WTC11 (cell line): ENCODE results near the gene SNX5. TPM values are rescaled to one million over a fixed set of nuclear protein-coding genes. Genes with fewer than 3 reads are reported as not detected.

ENCODE experiments used
- ATAC-seq: fragments of 200-7000 bp; cut with Tn5 transposase; 2 replicates; pipeline ENCODE4 v1.10.0; 2021; ENCODE audit warnings: mild to moderate bottlenecking, moderate library complexity
- CTCF ChIA-PET: fragments of 300-600 bp; sonication (Branson Sonifier 250); formaldehyde crosslinking; loops from one replicate; lab custom pipeline; 2021; ENCODE audit warnings: antibody characterized with exemption; lab: Charles Lee
- POLR2A ChIA-PET: fragments of 350-600 bp; sonication (Branson Sonifier 250); formaldehyde crosslinking; loops from one replicate; lab custom pipeline; 2021; ENCODE audit warnings: antibody characterized with exemption; lab: Charles Lee
- DNase-seq: peaks from one replicate; pipeline ENCODE4 v3.0.0; 2021; ENCODE audit warnings: low spot score
- H3K27ac Mint-ChIP-seq: 2 replicates; pipeline ENCODE4 v1.8.0; 2021; ENCODE audit warnings: mixed read lengths
- H3K27me3 Mint-ChIP-seq: 2 replicates; pipeline ENCODE4 v1.8.0; 2021; ENCODE audit warnings: low read depth, mild to moderate bottlenecking, moderate library complexity, mixed read lengths
- H3K36me3 Mint-ChIP-seq: 2 replicates; pipeline ENCODE4 v1.8.0; 2021; ENCODE audit warnings: mixed read lengths
- H3K4me1 Mint-ChIP-seq: 2 replicates; pipeline ENCODE4 v1.8.0; 2022; ENCODE audit warnings: mixed read lengths
- H3K4me3 Mint-ChIP-seq: 2 replicates; pipeline ENCODE4 v1.8.0; 2021; ENCODE audit warnings: mild to moderate bottlenecking, moderate library complexity, mixed read lengths
- H3K9me3 Mint-ChIP-seq: 2 replicates; pipeline ENCODE4 v1.8.0; 2021; ENCODE audit warnings: mixed read lengths
- CREM ChIP-seq: sonication (generic); formaldehyde crosslinking; IDR thresholded peaks from 2 replicates; pipeline ENCODE4 v1.8.1; 2022; ENCODE audit warnings: mild to moderate bottlenecking, missing genetic modification reagents, moderate library complexity
- ELF4 ChIP-seq: sonication (generic); formaldehyde crosslinking; IDR thresholded peaks from 2 replicates; pipeline ENCODE4 v1.8.1; 2022; ENCODE audit warnings: low read depth, mild to moderate bottlenecking, moderate library complexity, missing genetic modification reagents
- ETV6 ChIP-seq: sonication (generic); formaldehyde crosslinking; IDR thresholded peaks from 2 replicates; pipeline ENCODE4 v1.8.1; 2022; ENCODE audit warnings: mild to moderate bottlenecking, missing genetic modification reagents
- FOXK1 ChIP-seq: sonication (generic); formaldehyde crosslinking; IDR thresholded peaks from 2 replicates; pipeline ENCODE4 v1.8.0; 2022; ENCODE audit warnings: mild to moderate bottlenecking, moderate library complexity, missing genetic modification reagents
- FOXP1 ChIP-seq: sonication (generic); formaldehyde crosslinking; IDR thresholded peaks from 2 replicates; pipeline ENCODE4 v1.8.0; 2022; ENCODE audit warnings: missing genetic modification reagents, mild to moderate bottlenecking, moderate library complexity, borderline replicate concordance
- GTF2I ChIP-seq: fragments of 250-450 bp; sonication (Bioruptor Pico); conservative IDR thresholded peaks from 2 replicates; pipeline ENCODE4 v1.4.0; 2021; ENCODE audit warnings: mild to moderate bottlenecking
- HMGA2 ChIP-seq: fragments of 250-450 bp; sonication (Bioruptor Pico); IDR thresholded peaks from 2 replicates; pipeline ENCODE4 v1.4.0; 2021; ENCODE audit warnings: mild to moderate bottlenecking, moderate library complexity
- KAT7 ChIP-seq: sonication (generic); formaldehyde crosslinking; IDR thresholded peaks from 2 replicates; pipeline ENCODE4 v1.8.1; 2023; ENCODE audit warnings: missing genetic modification reagents, mild to moderate bottlenecking, borderline replicate concordance
- NR1H2 ChIP-seq: sonication (generic); formaldehyde crosslinking; IDR thresholded peaks from 2 replicates; pipeline ENCODE4 v1.9.0; 2021; ENCODE audit warnings: mild to moderate bottlenecking, moderate library complexity, missing genetic modification reagents
- NR3C1 ChIP-seq: sonication (generic); formaldehyde crosslinking; conservative IDR thresholded peaks from 2 replicates; pipeline ENCODE4 v1.8.1; 2023; ENCODE audit warnings: low read depth, mild to moderate bottlenecking, missing genetic modification reagents
- PRRX2 ChIP-seq: fragments of 250-450 bp; sonication (Bioruptor Pico); IDR thresholded peaks from 2 replicates; pipeline ENCODE4 v1.8.0; 2021; ENCODE audit warnings: mild to moderate bottlenecking
- RORB ChIP-seq: fragments of 250-450 bp; sonication (Bioruptor Pico); IDR thresholded peaks from 2 replicates; pipeline ENCODE4 v1.9.0; 2021; ENCODE audit warnings: mild to moderate bottlenecking
- SMAD4 ChIP-seq: sonication (generic); formaldehyde crosslinking; IDR thresholded peaks from 2 replicates; pipeline ENCODE4 v1.8.0; 2022; ENCODE audit warnings: mild to moderate bottlenecking, missing genetic modification reagents
- SOX15 ChIP-seq: fragments of 250-450 bp; sonication (Bioruptor Pico); IDR thresholded peaks from 2 replicates; pipeline ENCODE4 v1.9.0; 2021; ENCODE audit warnings: mild to moderate bottlenecking
- ZNF121 ChIP-seq: sonication (generic); formaldehyde crosslinking; IDR thresholded peaks from 2 replicates; pipeline ENCODE4 v1.8.0; 2023; ENCODE audit warnings: missing genetic modification reagents
- ZNF138 ChIP-seq: sonication (generic); formaldehyde crosslinking; conservative IDR thresholded peaks from 2 replicates; pipeline ENCODE4 v1.8.1; 2022; ENCODE audit warnings: mild to moderate bottlenecking, moderate library complexity, missing genetic modification reagents
- ZNF219 ChIP-seq: sonication (generic); formaldehyde crosslinking; IDR thresholded peaks from 2 replicates; pipeline ENCODE4 v1.8.0; 2023; ENCODE audit warnings: missing genetic modification reagents, mild to moderate bottlenecking, borderline replicate concordance
- ZNF396 ChIP-seq: fragments of 250-450 bp; sonication (Bioruptor Pico); IDR thresholded peaks from 2 replicates; pipeline ENCODE4 v1.8.0; 2021; ENCODE audit warnings: mild to moderate bottlenecking, moderate library complexity, borderline replicate concordance
- ZNF423 ChIP-seq: fragments of 250-450 bp; sonication (Bioruptor Pico); IDR thresholded peaks from 2 replicates; pipeline ENCODE4 v2.1.2; 2022; ENCODE audit warnings: mild to moderate bottlenecking, moderate library complexity
- total RNA-seq: library from RNA; stranded (reverse); gene quantifications from 3 replicates; pipeline ENCODE4 v1.2.3, GENCODE V29; 2021
- TF ChIP-seq, protein P1 (sequence below): sonication (generic); formaldehyde crosslinking; IDR thresholded peaks from 2 replicates; pipeline ENCODE4 v1.8.0; 2023; ENCODE audit warnings: missing genetic modification reagents
- TF ChIP-seq, protein P2 (sequence below): fragments of 250-450 bp; sonication (Bioruptor Pico); IDR thresholded peaks from 2 replicates; pipeline ENCODE4 v1.9.0; 2021; ENCODE audit warnings: moderate library complexity, mild to moderate bottlenecking, inconsistent platforms, borderline replicate concordance
- TF ChIP-seq, protein P3 (sequence below): sonication (generic); formaldehyde crosslinking; IDR thresholded peaks from 2 replicates; pipeline ENCODE4 v1.8.0; 2022; ENCODE audit warnings: missing genetic modification reagents
- TF ChIP-seq, protein P4 (sequence below): sonication (generic); formaldehyde crosslinking; IDR thresholded peaks from 2 replicates; pipeline ENCODE4 v1.8.0; 2022; ENCODE audit warnings: mild to moderate bottlenecking, missing genetic modification reagents
- TF ChIP-seq, protein P5 (sequence below): sonication (generic); formaldehyde crosslinking; IDR thresholded peaks from 2 replicates; pipeline ENCODE4 v1.8.0; 2022; ENCODE audit warnings: mild to moderate bottlenecking, missing genetic modification reagents
- TF ChIP-seq, protein P6 (sequence below): sonication (generic); formaldehyde crosslinking; IDR thresholded peaks from 2 replicates; pipeline ENCODE4 v1.8.1; 2023; ENCODE audit warnings: mild to moderate bottlenecking, moderate library complexity, missing genetic modification reagents
- TF ChIP-seq, protein P7 (sequence below): fragments of 250-450 bp; sonication (Bioruptor Pico); IDR thresholded peaks from 2 replicates; pipeline ENCODE4 v1.9.0; 2021; ENCODE audit warnings: mild to moderate bottlenecking
- TF ChIP-seq, protein P8 (sequence below): fragments of 250-450 bp; sonication (Bioruptor Pico); conservative IDR thresholded peaks from 2 replicates; pipeline ENCODE4 v1.9.0; 2021; ENCODE audit warnings: mild to moderate bottlenecking

SNX5 gene
- total RNA-seq, 1 experiment from 2014 or later = 192 TPM

DNA sequence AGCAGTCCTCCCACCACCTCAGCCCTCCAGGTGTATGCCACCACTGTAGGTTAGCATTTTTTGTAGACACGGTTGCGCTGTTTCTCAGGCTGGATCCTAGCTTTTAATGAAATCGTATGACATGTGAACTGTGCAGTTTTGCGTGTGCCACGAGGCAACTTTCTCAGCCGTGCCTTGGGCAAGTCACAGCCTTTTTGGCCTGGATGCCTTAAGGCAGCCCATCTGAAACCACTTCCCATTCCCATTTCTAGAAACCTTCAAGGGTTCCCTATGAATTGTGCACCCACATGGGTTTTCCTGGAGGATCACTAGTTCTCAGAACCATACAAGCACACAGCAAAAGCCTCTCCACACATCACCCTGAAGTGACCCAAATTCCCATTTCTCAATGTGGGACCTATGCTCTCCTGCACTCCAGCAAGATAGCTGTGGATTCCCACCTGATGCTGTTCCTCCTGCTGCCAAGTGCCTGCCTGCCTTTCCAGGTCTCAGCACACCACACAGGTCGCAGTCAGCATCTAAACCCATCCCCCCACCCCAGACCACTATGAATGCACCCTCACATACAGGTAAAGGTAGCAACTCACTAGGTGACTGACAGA lies 28.9 kb downstream of the SNX5 start:
- POLR2A ChIA-PET = interaction anchor here (0.6 to 1.5 kb wide), 6 partner anchors 44 to 370 kb away, joined by 3 to 4 read pairs (median 3); partner anchors contain the start of genes DSTN and OVOL2
- CTCF ChIA-PET = interaction anchor here (0.6 to 5.4 kb wide), 45 partner anchors 9 to 493 kb away, joined by 3 to 51 read pairs (median 6); partner anchors contain the start of gene RRBP1
- H3K27me3 Mint-ChIP-seq = no peaks in the 10 kb centered on the region; the same call in 1 of the 2 replicates
- peaks cover 36% of the 10 kb centered on the region for H3K36me3 Mint-ChIP-seq
- DNase-seq (no peak), ATAC-seq (peak; percentile 19)
- peaks cover 65% of the 10 kb centered on the region for H3K4me1 Mint-ChIP-seq
- H3K9me3 Mint-ChIP-seq = no peaks in the 10 kb centered on the region
- H3K4me3 Mint-ChIP-seq = no peak overlapping the region
- peak overlapping the region; percentile 98 for H3K27ac Mint-ChIP-seq
- TF ChIP-seq, protein P1, sequence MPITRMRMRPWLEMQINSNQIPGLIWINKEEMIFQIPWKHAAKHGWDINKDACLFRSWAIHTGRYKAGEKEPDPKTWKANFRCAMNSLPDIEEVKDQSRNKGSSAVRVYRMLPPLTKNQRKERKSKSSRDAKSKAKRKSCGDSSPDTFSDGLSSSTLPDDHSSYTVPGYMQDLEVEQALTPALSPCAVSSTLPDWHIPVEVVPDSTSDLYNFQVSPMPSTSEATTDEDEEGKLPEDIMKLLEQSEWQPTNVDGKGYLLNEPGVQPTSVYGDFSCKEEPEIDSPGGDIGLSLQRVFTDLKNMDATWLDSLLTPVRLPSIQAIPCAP (CRISPR knock-in tag) = no peak
- TF ChIP-seq HMGA2 (CRISPR knock-in tag) (no peak), NR3C1 (CRISPR knock-in tag) (no peak), CREM (CRISPR knock-in tag) (no peak), FOXP1 (CRISPR knock-in tag) (no peak), SOX15 (CRISPR knock-in tag) (no peak), ELF4 (no peak), GTF2I (no peak), FOXK1 (CRISPR knock-in tag) (no peak), NR1H2 (CRISPR knock-in tag) (no peak), ZNF423 (no peak), ZNF121 (CRISPR knock-in tag) (no peak), ETV6 (CRISPR knock-in tag) (no peak), ZNF138 (no peak), SMAD4 (no peak), ZNF396 (CRISPR knock-in tag) (no peak), PRRX2 (CRISPR knock-in tag) (peak; percentile 71), KAT7 (CRISPR knock-in tag) (no peak), ZNF219 (no peak), RORB (CRISPR knock-in tag) (no peak)
- TF ChIP-seq, protein P2, sequence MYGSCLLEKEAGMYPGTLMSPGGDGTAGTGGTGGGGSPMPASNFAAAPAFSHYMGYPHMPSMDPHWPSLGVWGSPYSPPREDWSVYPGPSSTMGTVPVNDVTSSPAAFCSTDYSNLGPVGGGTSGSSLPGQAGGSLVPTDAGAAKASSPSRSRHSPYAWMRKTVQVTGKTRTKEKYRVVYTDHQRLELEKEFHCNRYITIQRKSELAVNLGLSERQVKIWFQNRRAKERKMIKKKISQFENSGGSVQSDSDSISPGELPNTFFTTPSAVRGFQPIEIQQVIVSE (CRISPR knock-in tag) = no peak
- TF ChIP-seq, protein P3, sequence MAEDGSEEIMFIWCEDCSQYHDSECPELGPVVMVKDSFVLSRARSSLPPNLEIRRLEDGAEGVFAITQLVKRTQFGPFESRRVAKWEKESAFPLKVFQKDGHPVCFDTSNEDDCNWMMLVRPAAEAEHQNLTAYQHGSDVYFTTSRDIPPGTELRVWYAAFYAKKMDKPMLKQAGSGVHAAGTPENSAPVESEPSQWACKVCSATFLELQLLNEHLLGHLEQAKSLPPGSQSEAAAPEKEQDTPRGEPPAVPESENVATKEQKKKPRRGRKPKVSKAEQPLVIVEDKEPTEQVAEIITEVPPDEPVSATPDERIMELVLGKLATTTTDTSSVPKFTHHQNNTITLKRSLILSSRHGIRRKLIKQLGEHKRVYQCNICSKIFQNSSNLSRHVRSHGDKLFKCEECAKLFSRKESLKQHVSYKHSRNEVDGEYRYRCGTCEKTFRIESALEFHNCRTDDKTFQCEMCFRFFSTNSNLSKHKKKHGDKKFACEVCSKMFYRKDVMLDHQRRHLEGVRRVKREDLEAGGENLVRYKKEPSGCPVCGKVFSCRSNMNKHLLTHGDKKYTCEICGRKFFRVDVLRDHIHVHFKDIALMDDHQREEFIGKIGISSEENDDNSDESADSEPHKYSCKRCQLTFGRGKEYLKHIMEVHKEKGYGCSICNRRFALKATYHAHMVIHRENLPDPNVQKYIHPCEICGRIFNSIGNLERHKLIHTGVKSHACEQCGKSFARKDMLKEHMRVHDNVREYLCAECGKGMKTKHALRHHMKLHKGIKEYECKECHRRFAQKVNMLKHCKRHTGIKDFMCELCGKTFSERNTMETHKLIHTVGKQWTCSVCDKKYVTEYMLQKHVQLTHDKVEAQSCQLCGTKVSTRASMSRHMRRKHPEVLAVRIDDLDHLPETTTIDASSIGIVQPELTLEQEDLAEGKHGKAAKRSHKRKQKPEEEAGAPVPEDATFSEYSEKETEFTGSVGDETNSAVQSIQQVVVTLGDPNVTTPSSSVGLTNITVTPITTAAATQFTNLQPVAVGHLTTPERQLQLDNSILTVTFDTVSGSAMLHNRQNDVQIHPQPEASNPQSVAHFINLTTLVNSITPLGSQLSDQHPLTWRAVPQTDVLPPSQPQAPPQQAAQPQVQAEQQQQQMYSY (CRISPR knock-in tag) = no peak
- TF ChIP-seq, protein P4, sequence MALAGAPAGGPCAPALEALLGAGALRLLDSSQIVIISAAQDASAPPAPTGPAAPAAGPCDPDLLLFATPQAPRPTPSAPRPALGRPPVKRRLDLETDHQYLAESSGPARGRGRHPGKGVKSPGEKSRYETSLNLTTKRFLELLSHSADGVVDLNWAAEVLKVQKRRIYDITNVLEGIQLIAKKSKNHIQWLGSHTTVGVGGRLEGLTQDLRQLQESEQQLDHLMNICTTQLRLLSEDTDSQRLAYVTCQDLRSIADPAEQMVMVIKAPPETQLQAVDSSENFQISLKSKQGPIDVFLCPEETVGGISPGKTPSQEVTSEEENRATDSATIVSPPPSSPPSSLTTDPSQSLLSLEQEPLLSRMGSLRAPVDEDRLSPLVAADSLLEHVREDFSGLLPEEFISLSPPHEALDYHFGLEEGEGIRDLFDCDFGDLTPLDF = 0 out of 2 replicates have a peak, but pooled peaks have one; percentile 7
- TF ChIP-seq, protein P5, sequence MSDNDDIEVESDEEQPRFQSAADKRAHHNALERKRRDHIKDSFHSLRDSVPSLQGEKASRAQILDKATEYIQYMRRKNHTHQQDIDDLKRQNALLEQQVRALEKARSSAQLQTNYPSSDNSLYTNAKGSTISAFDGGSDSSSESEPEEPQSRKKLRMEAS (CRISPR knock-in tag) = no peak
- TF ChIP-seq, protein P6, sequence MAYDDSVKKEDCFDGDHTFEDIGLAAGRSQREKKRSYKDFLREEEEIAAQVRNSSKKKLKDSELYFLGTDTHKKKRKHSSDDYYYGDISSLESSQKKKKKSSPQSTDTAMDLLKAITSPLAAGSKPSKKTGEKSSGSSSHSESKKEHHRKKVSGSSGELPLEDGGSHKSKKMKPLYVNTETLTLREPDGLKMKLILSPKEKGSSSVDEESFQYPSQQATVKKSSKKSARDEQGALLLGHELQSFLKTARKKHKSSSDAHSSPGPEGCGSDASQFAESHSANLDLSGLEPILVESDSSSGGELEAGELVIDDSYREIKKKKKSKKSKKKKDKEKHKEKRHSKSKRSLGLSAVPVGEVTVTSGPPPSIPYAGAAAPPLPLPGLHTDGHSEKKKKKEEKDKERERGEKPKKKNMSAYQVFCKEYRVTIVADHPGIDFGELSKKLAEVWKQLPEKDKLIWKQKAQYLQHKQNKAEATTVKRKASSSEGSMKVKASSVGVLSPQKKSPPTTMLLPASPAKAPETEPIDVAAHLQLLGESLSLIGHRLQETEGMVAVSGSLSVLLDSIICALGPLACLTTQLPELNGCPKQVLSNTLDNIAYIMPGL (CRISPR knock-in tag) = no peak
- TF ChIP-seq, protein P7, sequence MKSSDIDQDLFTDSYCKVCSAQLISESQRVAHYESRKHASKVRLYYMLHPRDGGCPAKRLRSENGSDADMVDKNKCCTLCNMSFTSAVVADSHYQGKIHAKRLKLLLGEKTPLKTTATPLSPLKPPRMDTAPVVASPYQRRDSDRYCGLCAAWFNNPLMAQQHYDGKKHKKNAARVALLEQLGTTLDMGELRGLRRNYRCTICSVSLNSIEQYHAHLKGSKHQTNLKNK = peak; percentile 66
- TF ChIP-seq, protein P8, sequence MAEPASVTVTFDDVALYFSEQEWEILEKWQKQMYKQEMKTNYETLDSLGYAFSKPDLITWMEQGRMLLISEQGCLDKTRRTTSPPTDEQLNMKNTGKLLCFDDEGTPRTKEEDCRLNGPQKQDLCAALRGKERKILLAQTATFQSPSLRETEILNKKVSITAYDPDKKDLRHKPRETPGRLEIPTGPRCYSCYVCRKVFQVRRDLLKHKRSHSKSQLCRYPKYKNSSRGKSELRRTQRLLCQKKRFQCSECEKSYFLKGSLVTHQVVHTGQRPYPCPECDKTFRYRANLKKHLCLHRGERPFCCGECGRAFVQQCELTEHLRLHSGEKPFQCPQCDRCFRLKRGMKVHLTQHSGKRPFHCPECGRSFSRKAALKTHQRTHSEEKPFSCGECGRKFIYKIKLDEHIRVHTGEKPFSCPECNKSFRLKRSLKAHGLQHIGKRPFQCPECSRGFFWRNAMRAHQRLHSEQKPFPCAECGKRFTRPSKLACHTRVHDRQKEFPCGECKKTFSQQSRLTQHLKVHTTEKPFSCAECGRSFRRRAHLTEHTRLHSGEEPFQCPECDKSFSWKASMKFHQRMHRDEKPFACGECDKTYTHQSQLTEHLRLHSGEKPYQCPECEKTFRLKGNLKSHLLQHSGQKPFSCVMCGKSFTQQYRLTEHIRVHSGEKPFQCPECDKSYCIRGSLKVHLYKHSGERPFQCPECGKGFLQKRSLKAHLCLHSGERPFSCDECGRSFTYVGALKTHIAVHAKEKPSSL (CRISPR knock-in tag) = peak; percentile 45; the same call in 1 of the 2 replicates
